GM19463 (cell line): ENCODE measurements around the gene EMX1.

ENCODE experiments used
- ATAC-seq: cut with Tn5 transposase; IDR thresholded peaks from one replicate; pipeline ENCODE4 v1.9.1; 2021; ENCODE audit warnings: mild to moderate bottlenecking, moderate library complexity; ENCODE audit not compliant: unreplicated experiment

The EMX1 gene

DNA sequence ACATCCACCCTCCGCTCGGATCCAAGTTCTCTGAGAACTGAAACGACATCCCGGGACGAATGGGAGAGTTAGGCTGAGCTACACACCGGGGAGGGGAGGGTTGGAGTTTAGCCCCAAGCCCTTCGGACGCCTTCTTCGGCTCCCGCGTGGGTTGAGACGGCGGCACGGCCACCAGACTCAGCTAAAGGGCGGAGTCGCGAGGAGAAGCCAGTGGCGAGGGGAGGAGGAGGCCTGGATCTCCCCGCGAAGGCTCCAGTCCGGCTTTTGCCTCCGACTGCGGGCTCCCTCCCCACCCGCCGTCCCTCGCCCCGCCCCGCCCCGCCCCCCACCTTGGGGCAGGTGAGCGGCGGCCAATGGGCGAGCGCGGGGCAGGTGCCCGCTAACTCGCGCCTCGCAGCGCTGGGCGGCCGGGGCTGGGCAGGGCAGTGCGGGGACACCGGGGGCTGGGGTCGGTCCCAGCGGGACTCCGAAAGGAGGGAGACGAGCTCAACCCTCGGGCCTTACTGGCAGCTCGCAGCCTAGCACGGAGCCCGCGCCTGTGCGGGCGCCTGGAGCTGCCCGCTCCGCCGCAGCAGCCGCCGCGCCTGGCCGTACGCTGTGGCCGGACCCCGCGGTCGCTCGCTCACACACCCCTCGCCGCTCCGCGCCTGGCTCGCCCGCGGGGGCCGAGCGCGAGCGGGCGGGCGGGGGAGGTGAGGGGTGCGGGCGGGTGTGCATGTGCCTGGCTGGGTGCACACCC, at the start of gene EMX1:
TSS of gene EMX1 (plus strand) at position 382 of the 739 bp plus-strand sequence. CDS start at position 716, 334 bp downstream.
- ATAC-seq, result peak; percentile 41

DNA sequence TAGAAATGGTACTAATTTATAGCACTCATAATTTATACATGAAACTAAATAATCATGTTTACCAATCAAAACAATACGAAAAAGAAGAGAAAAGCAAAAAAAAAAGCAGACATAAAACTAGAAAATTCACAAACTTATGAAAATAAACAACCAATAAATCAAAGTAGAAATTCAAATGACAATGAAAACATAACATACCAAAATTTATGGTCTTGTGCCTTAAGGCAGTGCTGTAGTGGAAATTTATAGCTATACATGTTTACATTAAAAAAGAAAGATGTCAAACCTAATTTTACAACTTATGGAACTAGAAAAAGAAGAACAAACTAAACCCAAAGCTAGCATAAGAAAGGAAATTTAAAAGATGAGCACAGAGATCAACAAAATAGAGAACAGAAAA, 46.3 kb upstream of the EMX1 start:
- no peak for ATAC-seq

DNA sequence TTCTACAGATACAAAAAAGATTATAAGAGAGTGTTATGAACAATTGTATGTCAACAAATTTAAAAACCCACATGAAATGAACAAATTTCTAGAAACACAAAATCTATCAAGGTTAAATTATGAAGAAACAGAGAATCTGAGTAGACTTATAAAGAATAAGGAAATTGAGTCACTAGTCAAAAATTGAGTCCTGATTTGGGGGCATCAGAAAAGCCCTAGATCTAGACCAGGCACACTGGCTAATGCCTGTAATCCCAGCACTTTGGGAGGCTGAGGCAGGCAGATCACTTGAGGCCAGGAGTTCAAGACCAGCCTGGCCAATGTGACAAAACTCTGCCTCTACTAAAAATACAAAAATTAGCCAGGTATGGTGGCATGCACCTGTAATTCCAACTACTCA, 45.4 kb upstream of the EMX1 start:
- ATAC-seq, result no peak

DNA sequence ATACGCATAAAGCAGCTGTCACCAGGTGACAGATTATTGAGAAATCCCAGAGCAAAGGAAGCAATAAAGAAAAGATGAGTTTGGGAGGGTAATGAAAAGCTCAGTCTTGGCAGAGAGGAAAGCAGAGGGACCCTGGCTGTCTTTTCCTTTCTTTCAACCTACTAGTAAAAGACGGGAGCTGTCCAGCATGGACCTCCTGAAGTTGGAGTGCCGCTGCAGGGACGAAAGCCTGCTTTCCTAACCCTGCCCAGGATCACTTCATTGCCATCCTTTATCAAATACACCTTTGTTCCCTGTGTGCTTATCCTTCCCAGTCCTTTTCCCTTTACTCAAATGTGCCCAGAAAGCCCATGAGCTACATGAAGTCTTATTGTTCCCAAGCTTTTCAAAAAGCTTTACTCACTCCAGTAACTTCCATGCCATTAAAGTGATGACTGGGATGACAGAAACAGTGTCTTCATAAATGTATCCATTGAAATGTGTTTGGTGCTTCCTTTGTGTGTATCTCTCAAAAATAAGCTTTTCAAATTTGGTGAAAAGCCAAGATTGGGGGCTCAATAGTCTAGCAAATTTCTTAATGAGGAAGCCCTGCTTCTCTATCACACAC, 33.9 kb upstream of the EMX1 start:
- no peak for ATAC-seq

DNA sequence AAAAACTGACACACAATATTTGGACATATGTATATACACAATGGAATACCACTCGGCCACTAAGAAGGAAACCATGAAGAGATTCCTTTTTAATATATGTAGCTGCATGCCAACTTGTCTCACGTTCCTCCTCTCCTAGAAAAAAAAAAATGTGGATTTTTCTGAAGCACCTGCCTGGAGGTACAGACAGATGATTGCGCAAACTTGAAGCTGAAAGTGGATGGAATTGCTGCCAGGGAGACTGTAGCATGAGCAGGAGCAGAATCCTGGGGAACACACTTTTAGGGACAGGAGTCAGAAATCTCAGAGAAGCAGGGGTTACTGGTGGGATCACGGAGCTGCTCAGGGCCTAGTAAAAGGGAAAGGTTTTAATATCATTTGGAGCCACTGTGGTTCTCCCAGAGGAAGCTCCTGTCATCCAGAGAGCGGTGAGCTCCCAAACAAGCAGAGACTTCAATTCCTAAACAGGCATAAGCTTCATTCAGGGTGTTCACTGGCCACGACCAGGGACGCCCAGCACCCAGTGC, 30.8 kb upstream of the EMX1 start:
- no peak for ATAC-seq

DNA sequence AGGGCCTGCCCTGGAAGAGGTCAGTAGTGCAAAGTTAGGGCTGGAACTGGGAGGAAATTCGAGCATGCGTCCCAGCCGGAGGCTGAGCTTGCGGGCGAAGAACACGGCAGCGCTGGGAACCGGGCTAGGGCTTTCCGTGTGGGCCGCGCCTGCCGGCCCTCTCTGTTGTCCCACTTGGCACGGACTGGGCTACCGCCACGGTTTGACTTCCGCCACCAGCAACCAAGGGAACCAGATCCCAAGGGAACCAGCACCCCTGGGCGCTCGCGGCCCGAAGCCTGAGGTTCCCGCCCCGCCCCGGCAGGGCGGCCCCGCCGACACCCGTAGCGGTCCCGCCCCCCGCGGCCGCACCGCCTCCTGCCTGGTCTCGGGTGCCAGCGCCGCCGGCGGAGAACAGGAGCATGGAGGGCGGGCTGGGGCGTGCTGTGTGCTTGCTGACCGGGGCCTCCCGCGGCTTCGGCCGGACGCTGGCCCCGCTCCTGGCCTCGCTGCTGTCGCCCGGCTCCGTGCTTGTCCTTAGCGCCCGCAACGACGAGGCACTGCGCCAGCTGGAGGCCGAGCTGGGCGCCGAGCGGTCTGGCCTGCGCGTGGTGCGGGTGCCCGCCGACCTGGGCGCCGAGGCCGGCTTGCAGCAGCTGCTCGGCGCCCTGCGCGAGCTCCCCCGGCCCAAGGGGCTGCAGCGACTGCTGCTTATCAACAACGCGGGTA, 30.1 kb upstream of the EMX1 start, which contains the start of gene SPR:
TSS of gene SPR (plus strand) at position 377 of the 708 bp plus-strand sequence. CDS start at position 402, 25 bp downstream.
- ATAC-seq, result peak; percentile 93

DNA sequence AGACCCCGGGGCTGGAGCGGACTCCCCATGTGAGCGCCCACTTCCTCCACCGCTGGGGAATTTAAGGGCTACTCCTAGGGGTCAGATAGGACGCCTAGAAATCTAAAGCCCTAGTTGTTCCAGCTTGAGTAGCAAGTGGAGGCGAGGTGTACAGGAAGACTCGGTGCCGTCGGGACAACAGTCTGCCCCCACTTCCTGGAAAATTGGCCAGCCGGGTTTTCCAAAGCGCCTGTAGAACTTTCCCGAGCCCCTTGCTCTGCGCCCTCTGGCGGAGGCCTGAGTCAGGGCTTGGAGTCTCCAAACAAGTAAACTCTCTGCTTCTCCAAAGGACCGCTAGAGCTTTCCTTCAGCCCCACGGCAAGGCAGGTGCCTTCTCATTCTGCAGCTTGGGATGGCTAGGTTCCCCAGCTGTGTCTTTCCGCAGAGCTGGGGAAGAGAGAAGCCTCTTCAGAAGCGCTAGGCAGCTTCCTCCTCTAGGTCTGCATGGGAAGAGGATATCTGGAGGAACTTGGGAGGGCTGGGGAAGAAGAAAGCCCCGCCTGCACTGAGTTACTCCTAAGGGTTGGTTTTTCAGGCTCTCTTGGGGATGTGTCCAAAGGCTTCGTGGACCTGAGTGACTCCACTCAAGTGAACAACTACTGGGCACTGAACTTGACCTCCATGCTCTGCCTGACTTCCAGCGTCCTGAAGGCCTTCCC, 29.4 kb upstream of the EMX1 start:
- peak; percentile 37 for ATAC-seq

DNA sequence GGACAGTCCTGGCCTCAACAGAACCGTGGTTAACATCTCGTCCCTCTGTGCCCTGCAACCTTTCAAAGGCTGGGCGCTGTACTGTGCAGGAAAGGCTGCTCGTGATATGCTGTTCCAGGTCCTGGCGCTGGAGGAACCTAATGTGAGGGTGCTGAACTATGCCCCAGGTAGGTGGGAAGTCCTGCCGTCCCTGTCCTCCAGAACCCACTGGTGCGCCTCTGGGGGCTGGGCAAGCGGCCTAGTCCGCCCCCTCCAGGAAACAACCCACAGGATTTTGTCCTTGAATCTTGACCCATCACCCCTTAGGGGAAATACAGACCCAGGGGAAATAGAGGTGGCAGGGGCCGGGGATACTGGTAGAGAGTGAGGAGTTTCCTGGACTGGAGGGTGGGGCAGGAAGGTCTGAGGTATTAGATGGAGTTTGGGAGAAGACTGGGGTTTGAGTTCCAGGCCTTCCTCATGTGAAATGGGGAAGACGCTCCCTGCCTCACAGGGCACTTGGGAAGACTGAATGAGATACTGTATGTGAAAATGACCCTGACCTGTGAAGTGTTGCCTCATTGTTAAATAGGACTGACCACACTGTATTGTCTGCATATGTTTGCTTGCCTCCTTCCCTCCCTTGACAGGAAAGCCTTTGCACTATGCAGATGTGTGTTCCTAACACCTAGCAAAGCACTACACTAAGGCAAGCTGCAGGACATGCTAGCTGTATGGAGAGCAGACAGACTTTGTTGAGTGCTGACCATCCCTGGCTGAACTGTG, 28.7 kb upstream of the EMX1 start:
- no peak for ATAC-seq

DNA sequence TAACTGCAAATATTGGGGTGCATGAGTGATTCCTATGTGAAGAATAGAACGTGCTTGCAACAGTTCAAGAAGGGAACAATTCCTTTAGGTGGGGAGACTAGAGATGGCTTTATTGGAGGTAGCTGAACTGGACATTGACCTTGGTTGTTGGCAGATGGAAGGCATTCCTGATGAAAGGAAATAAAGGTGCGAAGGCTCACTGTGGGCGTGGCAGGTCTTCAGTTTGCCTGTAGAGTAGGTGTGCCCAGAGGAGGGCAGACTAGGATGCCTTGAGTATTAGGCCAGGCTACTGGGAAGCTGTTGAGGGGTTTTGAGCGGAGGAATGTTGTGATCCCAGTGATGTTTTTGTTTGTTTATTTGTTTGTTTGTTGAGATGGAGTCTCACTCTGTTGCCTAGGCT, 27.3 kb upstream of the EMX1 start:
- ATAC-seq, result no peak

DNA sequence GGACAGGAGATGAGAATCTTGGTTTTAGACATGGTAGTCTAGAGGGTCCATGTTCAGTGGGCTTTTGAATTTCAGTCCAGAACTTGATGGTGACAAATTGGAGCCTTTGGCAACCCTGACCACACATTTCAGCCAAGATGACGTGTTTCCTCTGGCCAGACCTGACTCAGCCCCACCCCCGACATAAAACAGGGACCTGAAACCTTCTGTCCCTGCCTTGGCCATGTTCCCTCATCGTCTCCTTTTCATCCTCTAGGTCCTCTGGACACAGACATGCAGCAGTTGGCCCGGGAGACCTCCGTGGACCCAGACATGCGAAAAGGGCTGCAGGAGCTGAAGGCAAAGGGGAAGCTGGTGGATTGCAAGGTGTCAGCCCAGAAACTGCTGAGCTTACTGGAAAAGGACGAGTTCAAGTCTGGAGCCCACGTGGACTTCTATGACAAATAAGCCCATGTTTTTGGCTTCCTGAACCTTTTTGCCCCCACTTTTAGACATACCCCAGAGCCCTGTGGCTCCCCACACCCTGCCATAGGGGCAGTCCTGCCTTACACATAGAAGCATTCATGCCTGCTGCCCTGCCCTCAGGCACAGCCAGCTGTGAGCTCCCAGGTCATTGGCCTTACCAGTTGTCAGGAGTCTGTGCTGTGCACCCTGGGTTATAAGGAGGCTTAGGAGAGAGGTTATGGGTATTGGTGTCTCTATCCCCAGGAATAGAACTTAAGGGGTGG, 26.1 kb upstream of the EMX1 start:
- ATAC-seq, result no peak

DNA sequence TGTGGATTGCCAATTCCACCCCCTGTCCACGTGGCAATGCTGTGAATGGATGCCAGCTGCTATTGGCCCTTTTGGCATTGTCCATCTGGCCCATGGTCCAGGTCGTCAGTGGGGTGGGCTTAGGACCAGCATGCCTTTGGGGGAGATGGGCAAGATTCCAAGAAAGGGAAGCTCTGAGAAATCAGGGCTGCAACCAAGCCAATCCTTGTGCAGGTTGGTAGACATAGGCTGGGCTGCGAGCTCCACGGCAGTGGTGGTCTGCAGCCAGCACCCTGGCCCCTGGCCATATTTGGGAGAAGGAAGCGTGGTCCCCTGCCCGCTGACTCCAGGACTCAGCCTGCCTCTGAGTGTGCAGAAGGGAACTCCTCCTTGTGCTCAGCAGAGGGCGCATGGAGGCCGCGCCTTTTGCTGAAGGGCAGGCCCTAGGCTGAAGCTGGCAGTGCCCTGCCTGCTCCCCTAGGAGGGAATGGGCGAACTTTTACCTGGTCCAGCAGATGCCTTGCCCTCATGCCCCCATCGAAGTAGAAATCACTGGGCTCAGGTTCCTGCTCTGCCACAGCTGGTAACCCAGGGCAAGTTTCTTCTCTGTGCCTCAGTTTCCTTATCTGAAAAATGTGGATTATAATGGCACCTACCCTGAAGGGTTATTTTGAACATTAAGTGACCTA, 24.7 kb upstream of the EMX1 start:
- peak; percentile 46 for ATAC-seq

DNA sequence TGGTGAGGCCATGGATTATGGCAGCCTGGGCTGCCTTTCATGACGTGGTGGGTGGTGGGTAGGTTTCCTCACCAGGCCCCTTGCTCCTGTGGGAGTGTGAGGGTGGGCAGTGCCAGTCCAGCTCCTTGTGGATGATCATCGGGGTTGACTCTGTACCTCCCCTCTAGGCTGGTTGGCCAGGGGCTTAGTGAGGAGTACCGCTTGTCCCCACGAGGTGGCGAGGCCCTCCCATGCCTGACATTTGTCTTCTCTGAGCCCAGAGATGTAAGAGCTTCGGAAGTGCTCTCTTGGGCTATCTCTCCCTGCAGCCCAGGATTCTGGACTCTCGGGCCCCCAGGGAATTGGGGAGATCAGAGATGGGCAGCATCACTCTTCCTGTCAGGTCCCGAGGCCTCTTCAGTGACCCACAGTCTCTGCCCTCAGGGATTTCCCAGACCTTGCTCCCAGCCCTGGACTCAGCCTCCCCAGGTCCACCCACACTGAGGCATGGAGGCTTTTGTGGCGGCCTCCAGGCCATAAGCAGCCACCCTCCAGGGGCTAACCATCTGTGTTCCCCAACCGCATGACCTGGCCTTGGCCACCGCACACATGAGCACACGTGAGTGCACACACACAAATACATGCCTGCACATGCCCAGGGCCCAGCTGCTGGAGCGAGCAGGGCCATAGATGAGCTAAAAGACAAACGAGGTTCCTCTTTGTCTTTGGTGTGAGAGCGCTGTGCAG, 23.6 kb upstream of the EMX1 start:
- peak; percentile 50 for ATAC-seq

DNA sequence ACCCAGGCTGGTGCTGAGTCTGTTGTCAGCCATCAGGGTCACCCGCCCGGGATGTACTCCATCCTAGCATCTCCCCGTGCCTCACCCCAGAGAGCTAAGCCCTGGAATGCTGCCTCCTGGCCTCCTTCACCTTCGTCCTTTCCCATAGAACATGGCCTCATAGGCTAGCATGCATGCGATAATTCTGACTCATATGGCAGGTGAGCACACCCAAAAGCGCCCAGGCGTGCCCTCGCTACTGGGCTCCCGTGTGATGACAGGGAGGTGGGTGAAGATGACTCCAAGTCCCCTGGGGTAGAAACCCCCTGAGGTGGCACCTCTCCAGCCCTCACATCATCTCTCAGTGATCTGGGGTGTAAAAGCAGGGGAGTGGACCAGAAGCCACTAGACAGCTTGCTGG, 22.8 kb upstream of the EMX1 start:
- no peak for ATAC-seq

DNA sequence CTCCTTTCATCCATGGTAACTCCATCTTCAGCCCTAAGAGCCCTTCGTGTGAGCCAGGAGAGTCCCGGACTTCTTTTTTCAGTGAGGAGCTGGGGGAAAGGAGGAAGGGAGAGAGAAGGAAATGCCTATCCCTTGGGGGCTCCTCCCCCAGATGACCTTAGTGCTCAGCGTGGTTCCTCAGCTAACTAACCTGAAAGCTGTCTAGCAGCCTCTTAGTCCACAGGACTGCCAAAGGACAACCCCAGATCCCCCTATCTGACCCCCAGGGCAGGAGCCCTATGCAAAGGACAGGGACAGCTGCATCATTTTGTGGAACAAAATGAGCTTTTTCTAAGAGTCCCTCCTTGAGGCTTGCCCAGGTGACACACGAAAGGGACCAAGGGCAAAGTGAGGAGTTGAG, 22.2 kb upstream of the EMX1 start:
- ATAC-seq, result no peak

DNA sequence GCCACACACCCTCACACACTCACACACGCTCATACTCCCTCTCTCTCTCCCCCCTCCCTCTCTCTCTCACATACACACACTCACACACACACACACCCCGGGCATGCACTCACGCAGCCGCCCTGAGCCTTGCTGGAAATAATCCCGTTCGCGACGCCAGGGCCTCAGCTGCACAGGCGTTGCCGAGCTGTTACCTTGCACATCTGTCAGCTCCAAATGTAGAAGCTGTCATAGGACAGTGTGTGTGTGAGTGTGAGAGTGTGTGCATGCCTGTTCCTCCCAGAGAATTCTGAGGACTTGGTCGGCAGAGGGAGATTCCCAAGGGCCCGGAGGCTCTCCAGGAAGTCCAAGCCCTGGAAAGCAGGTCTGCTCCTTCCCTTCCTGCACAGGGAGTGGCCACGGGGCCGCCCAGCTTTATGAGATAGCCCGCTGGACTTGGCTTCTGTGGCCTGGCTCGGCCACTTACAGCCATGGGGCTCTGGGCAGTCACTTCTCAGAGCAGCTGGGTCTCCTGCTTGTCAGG, 21.5 kb upstream of the EMX1 start:
- ATAC-seq, result no peak

DNA sequence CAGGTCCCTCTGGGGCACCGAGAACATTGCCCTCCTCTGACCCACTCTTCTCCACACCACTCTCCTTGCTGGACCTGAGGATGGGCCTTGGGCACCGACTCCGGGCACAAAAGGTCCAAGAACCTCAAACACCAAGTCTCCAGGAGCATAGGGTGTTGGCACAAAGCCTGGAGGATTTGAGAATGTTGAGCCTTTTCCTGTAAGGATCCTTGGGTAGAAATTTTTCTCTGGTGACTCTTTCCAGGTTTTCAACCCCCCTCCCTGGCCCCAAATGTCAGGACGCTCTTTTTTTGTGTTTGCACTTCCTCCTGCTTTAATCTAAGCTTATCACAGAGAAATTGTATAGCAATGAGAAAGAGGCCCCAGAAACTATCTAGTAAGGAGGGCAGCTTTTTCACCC, 20.9 kb upstream of the EMX1 start:
- ATAC-seq, result no peak

DNA sequence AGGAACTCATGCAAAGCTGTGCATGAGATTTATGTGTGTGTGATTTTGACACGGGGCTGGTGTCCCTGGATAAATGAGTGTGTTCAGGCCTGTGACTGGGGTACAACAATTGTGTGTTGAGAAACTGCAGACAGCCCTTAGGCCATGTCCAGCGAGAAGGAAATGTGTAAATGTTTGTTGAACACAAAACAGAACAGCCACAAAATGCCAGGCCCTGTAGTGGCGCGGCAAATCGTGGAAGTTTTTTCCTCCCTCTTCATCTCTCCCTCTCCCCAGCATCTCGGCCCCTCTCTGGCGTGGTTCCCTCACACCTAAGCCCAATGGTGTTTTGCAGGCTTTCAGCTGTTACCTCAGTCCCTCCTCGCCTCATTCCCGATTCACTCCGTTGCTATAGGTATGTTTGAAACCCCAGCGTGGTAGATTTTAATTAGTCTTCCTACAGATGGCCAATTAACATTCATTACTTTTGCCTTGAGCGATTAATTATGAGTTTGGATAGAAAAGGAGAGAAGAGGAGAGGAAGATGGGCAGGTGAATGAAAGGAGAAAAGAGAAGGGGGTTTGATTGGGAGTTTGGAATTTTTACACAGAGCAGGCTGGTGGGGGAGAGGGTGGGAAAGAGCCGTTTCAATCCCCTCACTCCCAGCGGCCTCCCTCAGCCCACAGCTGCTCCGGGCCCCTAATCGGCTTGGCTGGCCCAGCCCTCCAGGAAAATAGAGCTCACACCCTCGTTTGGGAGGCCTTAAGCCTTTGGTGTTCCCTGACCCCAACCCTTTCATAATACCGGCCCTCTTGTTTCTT, 19.3 kb upstream of the EMX1 start:
- no peak for ATAC-seq

DNA sequence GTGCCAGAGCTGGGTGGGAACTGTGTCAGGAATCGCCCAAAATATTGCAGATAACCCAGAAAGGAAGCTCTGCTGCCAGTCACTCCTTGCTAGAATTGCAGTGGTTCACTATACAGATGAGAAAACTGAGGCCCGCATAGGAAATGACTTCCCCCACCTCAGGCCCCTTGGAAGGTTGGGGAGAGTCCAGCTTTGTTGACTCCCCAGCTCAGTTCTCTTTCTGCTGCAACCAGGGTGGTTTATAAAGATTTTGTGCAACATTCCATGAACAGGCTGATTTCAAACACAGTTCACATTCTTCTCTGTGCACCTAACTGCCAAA, 18.8 kb upstream of the EMX1 start:
- no peak for ATAC-seq
